ENCODE results near the gene SKOR2.

DNA sequence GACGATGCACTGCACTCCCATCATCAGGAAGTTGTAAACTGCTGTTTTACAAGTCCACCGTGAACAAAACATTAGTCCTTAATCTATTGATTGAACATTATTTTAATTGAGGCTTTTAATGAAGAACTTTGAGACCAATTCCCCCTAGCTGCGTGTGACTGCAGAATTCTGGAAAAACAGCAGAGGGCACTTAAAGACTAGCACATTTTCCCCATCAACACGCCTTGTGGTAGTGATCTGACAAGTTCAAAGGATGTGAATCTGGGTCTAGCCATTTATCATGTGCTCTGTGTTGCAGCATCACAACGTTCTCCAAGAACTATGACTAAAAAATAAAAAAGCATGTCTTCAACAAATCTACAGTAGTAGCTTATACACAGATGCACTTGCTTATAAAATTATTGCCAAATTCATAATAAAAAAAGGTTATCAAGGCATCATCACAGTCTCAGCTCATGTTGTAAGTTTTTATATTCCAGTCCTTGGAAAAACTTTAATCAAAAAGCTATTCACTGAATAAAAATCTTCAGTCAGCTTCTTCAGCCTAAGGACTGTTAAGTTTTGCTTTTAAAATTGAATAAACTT, 35.8 kb downstream of the SKOR2 start:
- TF ChIP-seq CTCF (conservative IDR thresholded peaks at IDR 0.05; ENCODE audit: low read length): peak; percentile 87
- no peak for TF ChIP-seq EZH2phosphoT487 (IDR thresholded peaks at IDR 0.05; ENCODE audit: borderline replicate concordance)

All from Loucy (cell line).